GM12874 (cell line): Measurements from ENCODE around the gene DCAF15.

Source experiments
- CTCF ChIP-seq: IDR thresholded peaks from 2 replicates; pipeline ENCODE4 v1.5.1; 2011; ENCODE audit warnings: low read depth, mild to moderate bottlenecking, control low read depth, low read length, moderate library complexity; ENCODE audit not compliant: insufficient read depth

DCAF15 gene

GRCh38 chr19:13909430-13909829 is 42.9 kb upstream of the DCAF15 start:
- TF ChIP-seq CTCF = no peak

- no peak for TF ChIP-seq CTCF
Measured at GRCh38 chr19:13913352-13913751, 39.0 kb upstream of the DCAF15 start.

- TF ChIP-seq CTCF = no peak
Measured at GRCh38 chr19:13914777-13915176, 37.5 kb upstream of the DCAF15 start.

GRCh38 chr19:13917888-13918406 is 34.4 kb upstream of the DCAF15 start:
- TF ChIP-seq CTCF = no peak

- no peak for TF ChIP-seq CTCF
Measured at GRCh38 chr19:13918726-13919411, 33.4 kb upstream of the DCAF15 start.

GRCh38 chr19:13920524-13920923 is 31.8 kb upstream of the DCAF15 start:
- TF ChIP-seq CTCF = no peak

GRCh38 chr19:13920940-13921747 is 31.2 kb upstream of the DCAF15 start:
- TF ChIP-seq CTCF = no peak
